ENCODE data around the gene ABCC1. TPM values are rescaled to one million over a fixed set of nuclear protein-coding genes. Genes with fewer than 3 reads are reported as not detected.
"Not testable (repeated sequence)": the region's sequence is repeated elsewhere in the genome, so short reads cannot be mapped to it uniquely, and the experiment has no call there.

The ABCC1 gene
- total RNA-seq, 2 donors from 2014 or later = 66.0 to 67.0 TPM

DNA sequence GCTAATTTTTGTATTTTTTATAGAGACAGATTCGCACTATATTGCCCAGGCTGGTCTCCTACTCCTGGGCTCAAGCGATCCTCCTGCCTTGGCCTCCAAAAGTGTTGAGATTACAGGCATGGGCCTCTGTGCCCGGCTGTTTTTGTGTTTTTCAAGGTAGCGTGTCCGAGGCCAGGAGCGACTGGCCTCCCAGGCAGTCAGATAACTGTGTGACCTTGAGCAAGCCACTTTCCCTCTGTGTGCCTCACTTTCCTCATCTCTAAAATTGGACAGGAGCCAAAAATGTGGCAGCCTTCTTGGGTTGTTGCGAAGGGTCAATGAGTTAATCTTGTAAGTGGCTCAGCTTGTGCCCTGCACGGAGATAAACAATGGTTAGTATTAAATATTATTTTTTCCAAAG is 2.4 kb downstream of the ABCC1 start:
- Mint-ChIP-seq H3K4me1 (peaks cover 41% of the 10 kb centered on the region), H3K27me3 (no peaks in the 10 kb centered on the region), H3K36me3 (ENCODE audit: low read depth) (peaks cover 4% of the 10 kb centered on the region), H3K27ac (peak overlapping the region; percentile 95), H3K4me3 (peak overlapping the region; percentile 96)
- ATAC-seq = no peak
- DNase-seq = no peak
- H3K9me3 ChIP-seq (ENCODE audit: control insufficient read depth, low read length, poor library complexity, severe bottlenecking) = no peaks in the 10 kb centered on the region

DNA sequence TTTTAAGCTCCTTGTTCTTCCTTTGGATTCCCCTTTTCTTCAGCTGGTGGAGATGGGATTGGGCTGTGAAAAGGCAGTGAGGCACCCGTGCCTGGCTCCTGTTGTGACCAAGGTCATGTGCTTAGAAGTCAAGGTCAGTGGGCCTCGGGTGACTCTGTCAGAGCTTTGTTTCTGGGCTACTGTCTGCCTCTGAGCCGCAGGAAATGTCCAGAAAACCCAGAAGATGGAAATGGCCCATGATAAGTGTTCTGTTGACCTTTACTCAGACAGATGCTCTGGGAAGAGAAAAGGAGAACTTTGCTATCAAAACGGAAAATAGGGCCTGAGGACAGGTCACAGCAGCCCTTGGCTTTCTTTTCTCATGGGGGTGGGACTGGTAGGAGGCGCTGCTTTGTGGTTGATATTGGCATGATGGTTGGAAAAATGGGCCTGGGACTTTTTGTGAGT is 2.9 kb downstream of the ABCC1 start:
- H3K4me3 Mint-ChIP-seq = peak overlapping the region; percentile 96
- ATAC-seq (no peak), DNase-seq (no peak)
- no peaks in the 10 kb centered on the region for H3K27me3 Mint-ChIP-seq
- peak overlapping the region; percentile 95 for H3K27ac Mint-ChIP-seq
- H3K9me3 ChIP-seq (ENCODE audit: control insufficient read depth, low read length, poor library complexity, severe bottlenecking) = no peaks in the 10 kb centered on the region
- peaks cover 41% of the 10 kb centered on the region for H3K4me1 Mint-ChIP-seq
- H3K36me3 Mint-ChIP-seq (ENCODE audit: low read depth) = peaks cover 4% of the 10 kb centered on the region

- DNase-seq (no peak), ATAC-seq (no peak)
- Mint-ChIP-seq H3K36me3 (ENCODE audit: low read depth) (peaks cover 4% of the 10 kb centered on the region), H3K27ac (peak overlapping the region; percentile 95), H3K4me3 (peak overlapping the region; percentile 19), H3K27me3 (no peaks in the 10 kb centered on the region), H3K4me1 (peaks cover 44% of the 10 kb centered on the region)
- no peaks in the 10 kb centered on the region for H3K9me3 ChIP-seq (ENCODE audit: control insufficient read depth, low read length, poor library complexity, severe bottlenecking)
Observed at GRCh38 chr16:15953477-15953876, 4.1 kb downstream of the ABCC1 start.

DNA sequence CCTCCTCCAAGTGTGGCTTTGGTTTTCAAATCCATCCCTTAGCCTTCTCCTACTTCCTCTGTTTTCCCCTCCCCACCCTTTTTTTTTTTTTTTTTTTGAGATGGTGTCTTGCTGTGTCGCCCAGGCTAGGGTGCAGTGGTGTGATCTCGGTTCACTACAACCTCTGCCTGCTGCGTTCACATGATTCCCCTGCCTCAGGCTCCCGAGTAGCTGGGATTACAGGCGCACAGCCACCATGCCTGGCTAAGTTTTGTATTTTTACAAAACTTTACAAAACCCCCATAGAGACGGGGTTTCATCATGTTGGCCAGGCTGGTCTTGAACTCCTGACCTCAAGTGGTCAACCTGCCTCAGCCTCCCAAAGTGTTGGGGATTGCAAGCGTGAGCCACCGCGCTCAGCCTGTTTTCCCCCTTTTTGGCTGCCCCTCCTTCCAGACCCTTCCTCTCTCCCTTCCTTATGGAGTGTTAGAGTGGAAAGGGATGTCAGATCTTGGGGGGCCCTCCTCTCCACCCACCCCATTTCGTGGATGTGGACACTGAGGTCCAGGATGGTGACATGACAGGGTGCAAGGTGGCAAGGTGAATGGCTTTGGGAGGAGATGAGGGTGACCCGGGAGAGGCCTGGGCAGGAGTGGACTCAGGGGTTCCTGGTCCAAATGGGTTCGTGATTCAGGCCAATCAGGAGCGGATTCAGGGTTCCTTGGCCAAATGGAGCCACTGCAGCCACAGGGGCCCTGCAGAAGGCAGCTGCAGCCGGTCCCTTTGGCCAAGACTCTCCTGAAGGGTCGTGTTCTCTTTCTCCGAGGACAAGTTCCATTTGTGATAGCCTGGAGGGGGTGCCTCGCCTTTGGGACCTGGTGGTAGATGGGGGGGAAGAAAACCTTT is 4.8 kb downstream of the ABCC1 start:
- Mint-ChIP-seq H3K4me1 (peaks cover 44% of the 10 kb centered on the region), H3K36me3 (ENCODE audit: low read depth) (peaks cover 4% of the 10 kb centered on the region), H3K27me3 (no peaks in the 10 kb centered on the region), H3K27ac (peak overlapping the region; percentile 95), H3K4me3 (peak overlapping the region; percentile 19)
- no peaks in the 10 kb centered on the region for H3K9me3 ChIP-seq (ENCODE audit: control insufficient read depth, low read length, poor library complexity, severe bottlenecking)
- no peak for DNase-seq
- ATAC-seq = no peak

- Mint-ChIP-seq H3K4me1 (peaks cover 47% of the 10 kb centered on the region), H3K4me3 (no peak overlapping the region), H3K27ac (peak overlapping the region; percentile 95), H3K27me3 (no peaks in the 10 kb centered on the region), H3K36me3 (ENCODE audit: low read depth) (peaks cover 4% of the 10 kb centered on the region)
- no peaks in the 10 kb centered on the region for H3K9me3 ChIP-seq (ENCODE audit: control insufficient read depth, low read length, poor library complexity, severe bottlenecking)
- DNase-seq (no peak), ATAC-seq (no peak)
Observed at GRCh38 chr16:15954814-15955151, 5.4 kb downstream of the ABCC1 start.

GRCh38 chr16:15955425-15955824 is 6.0 kb downstream of the ABCC1 start:
- DNase-seq = no peak
- Mint-ChIP-seq H3K36me3 (ENCODE audit: low read depth) (peaks cover 2% of the 10 kb centered on the region), H3K27ac (peak overlapping the region; percentile 95), H3K27me3 (no peaks in the 10 kb centered on the region), H3K4me1 (peaks cover 48% of the 10 kb centered on the region), H3K4me3 (no peak overlapping the region)
- ATAC-seq = no peak
- no peaks in the 10 kb centered on the region for H3K9me3 ChIP-seq (ENCODE audit: control insufficient read depth, low read length, poor library complexity, severe bottlenecking)

DNA sequence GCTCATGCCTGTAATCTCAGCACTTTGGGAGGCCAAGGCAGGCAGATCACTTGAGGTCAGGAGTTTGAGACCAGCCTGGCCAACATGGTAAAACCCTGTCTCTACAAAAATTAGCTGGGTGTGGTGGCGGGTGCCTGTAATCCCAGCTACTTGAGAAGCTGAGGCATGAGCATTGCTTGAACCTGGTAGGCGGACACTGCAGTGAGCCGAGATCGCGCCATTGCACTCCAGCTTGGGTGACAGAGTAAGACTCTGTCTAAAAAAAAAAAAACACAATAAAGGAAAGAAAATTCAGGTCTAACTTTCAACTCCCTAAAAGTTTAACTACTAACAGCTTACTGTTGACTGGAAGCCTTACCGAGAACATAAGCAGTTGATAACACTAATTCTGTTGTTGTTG is 6.7 kb downstream of the ABCC1 start:
- H3K4me3 Mint-ChIP-seq; H3K36me3 Mint-ChIP-seq (ENCODE audit: low read depth); ATAC-seq; H3K27me3 Mint-ChIP-seq; DNase-seq; H3K9me3 ChIP-seq (ENCODE audit: control insufficient read depth, low read length, poor library complexity, severe bottlenecking): not testable (repeated sequence)
- peak overlapping the region; percentile 95 for H3K27ac Mint-ChIP-seq
- H3K4me1 Mint-ChIP-seq = peaks cover 49% of the 10 kb centered on the region

DNA sequence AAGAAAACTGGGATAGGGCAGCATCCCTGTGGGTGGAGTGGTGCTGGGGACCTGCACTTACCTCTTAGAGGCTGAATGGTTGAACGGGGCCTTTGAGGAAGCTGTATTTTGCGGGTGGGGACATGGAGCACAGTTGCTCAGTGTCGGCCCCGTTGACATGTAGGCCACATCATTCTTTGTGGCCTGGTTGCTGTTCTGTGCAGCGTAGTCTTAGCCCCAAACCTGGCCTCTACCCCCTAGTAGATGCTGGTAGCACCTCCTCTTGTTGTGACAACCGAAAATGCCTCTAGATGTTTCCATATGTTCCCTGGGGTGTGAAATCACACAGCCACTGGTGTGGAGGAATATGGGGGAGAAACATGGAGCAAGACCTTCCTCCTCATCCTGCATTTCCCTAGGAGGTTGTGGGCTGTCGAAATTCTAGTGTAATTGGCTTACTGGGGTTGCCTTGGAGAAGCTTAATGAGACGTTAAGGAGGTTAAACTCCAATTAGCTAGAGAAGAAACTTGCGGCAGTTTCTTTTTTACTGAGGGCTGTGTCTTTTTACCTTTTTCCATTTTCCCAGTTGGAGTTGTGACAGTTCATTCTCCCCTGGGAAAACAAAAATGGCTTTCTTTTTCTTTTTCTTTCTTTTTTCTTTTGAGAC is 9.4 kb downstream of the ABCC1 start:
- ATAC-seq = no peak
- no peak for DNase-seq

DNA sequence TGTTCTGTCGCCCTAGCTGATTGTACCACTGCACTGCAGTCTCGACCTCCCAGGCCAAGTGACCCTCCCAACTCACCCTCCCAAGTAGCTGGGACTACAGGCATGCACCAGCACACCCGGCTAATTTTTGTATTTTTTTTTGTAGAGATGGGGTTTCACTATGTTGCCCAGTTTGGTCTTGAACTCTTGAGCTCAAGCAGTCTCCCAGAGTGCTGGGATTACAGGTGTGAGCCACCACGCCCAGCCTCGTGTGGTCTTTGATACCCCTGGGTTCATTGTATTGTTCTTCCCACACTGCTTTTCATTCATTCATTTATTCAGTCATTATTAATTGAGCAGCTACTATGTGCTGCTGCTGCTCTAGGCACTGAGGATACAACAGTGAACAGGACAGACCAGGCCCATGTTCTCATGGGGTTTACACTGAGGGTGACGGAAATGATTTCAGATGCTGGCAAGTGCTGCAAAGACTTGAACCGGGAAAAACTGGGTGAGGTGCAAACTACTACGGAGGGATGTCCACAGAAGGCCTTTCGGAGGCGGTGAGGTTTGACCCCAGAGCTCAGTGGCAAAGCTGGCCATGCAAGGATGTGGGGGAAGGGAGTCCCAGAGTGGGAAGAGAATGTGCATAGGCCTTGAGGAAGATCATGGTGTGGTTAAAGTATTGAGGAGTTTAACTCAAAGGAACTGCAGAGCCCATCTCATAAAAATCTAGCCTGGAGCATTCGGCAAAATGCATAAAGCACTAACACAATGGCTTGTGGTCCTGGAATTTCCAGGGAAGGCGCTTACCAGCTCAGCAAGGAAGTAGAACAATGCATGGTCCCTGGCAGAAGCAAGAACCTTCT is 10.9 kb downstream of the ABCC1 start:
- H3K36me3 Mint-ChIP-seq (ENCODE audit: low read depth) = no peaks in the 10 kb centered on the region
- no peak for DNase-seq
- H3K27ac Mint-ChIP-seq = peak overlapping the region; percentile 99
- H3K9me3 ChIP-seq (ENCODE audit: control insufficient read depth, low read length, poor library complexity, severe bottlenecking) = no peaks in the 10 kb centered on the region
- ATAC-seq = peak; percentile 4
- H3K27me3 Mint-ChIP-seq = no peaks in the 10 kb centered on the region
- peaks cover 41% of the 10 kb centered on the region for H3K4me1 Mint-ChIP-seq
- H3K4me3 Mint-ChIP-seq = peak overlapping the region; percentile 89

More for the DNA sequence above, 9.4 kb downstream of the ABCC1 start:
- Mint-ChIP-seq H3K27me3 (no peaks in the 10 kb centered on the region), H3K4me3 (peak overlapping the region; percentile 41), H3K36me3 (ENCODE audit: low read depth) (peaks cover 2% of the 10 kb centered on the region), H3K4me1 (peaks cover 39% of the 10 kb centered on the region), H3K27ac (peak overlapping the region; percentile 99)
- no peaks in the 10 kb centered on the region for H3K9me3 ChIP-seq (ENCODE audit: control insufficient read depth, low read length, poor library complexity, severe bottlenecking)

DNA sequence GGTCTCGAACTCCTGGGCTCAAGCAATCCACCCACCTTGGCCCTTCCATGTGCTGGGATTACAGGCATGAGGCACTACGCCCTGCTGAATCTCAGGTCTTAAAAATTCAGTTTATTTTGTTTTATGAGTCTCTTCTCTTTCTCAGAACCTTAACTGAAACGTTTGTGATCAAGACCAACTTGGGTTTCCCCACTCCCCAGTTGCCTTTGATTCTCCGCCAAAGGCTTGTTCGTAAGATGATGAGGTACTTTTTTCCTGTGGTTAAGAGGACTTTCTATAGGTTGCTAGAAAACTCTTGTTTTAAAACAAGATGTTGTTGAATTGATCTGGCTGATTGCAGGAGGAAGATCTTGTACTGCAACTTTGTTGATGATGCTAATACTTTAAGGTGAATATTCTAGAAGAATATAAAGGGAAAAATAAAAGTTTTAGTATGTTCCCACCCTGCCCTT is 11.7 kb downstream of the ABCC1 start:
- DNase-seq (peak; percentile 29 to 55 (median 50)), ATAC-seq (peak; percentile 90)
- Mint-ChIP-seq H3K4me3 (peak overlapping the region; percentile 89), H3K27me3 (no peaks in the 10 kb centered on the region), H3K4me1 (peaks cover 36% of the 10 kb centered on the region), H3K27ac (peak overlapping the region; percentile 99), H3K36me3 (ENCODE audit: low read depth) (no peaks in the 10 kb centered on the region)
- no peaks in the 10 kb centered on the region for H3K9me3 ChIP-seq (ENCODE audit: control insufficient read depth, low read length, poor library complexity, severe bottlenecking)

DNA sequence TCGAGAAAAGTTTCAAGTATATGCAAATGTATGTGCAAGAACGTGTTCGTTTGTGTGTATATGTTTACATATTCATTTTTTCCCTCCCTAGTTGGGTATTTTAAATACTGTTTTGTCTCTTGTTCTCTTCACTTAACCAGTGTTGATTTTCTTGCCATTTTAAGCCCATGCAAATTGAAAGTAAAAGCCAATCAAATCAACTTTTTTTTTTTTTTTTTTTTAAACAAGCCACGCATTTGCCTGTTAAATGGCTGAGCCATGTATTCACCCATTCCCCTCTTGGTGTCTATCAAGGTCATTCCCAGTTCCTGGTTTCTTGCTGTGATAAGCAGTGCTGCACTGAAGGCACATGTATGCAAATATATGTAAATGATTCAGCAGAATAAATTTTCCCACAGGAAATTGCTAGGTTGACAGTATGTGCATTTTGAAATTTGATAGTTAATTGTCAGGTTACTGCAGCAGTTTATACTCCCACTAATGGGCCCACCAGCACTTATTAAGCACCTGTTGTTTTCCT is 12.2 kb downstream of the ABCC1 start:
- DNase-seq (no peak), ATAC-seq (peak; percentile 51)
- Mint-ChIP-seq H3K27ac (peak overlapping the region; percentile 99), H3K27me3 (no peaks in the 10 kb centered on the region), H3K36me3 (ENCODE audit: low read depth) (no peaks in the 10 kb centered on the region), H3K4me3 (peak overlapping the region; percentile 89), H3K4me1 (peaks cover 35% of the 10 kb centered on the region)
- H3K9me3 ChIP-seq (ENCODE audit: control insufficient read depth, low read length, poor library complexity, severe bottlenecking) = no peaks in the 10 kb centered on the region

DNA sequence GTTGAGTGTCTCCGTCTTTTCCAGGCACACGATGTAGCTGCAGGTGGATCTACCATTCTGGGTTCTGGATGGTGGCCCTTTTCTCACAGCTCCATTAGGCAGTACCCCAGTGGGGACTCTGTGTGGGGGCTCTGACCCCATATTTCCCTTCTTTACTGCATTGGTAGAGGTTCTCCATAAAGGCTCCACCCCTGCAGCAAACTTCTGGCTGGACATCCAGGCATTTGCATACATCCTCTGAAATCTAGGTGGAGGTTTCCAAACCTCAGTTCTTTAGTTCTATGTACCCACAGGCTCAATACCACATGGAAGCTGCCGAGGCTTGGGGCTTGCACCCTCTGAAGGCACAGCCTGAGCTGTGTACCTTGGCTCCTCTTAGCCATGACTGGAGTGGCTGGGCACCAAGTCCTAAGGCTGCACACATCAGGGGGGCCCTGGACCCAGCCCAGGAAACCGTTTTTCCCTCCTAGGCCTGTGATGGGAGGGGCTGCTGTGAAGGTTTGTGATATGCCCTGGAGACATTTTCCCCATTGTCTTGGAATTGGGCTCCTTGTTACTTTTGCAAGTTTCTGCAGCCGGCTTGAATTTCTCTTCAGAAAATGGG is 14.0 kb downstream of the ABCC1 start:
- peak overlapping the region; percentile 99 for H3K27ac Mint-ChIP-seq
- no peaks in the 10 kb centered on the region for H3K36me3 Mint-ChIP-seq (ENCODE audit: low read depth)
- no peaks in the 10 kb centered on the region for H3K9me3 ChIP-seq (ENCODE audit: control insufficient read depth, low read length, poor library complexity, severe bottlenecking)
- no peaks in the 10 kb centered on the region for H3K27me3 Mint-ChIP-seq
- peaks cover 37% of the 10 kb centered on the region for H3K4me1 Mint-ChIP-seq
- ATAC-seq (no peak), DNase-seq (no peak)
- peak overlapping the region; percentile 52 for H3K4me3 Mint-ChIP-seq
